Prostate gland (tissue), 2 donors: ENCODE results near the gene ENO3. TPM values are rescaled to one million over a fixed set of nuclear protein-coding genes. Genes with fewer than 3 reads are reported as not detected.

Experiments
- DNase-seq: peaks from one replicate; pipeline ENCODE4 v3.0.0-alpha.2; 2019; ENCODE audit warnings: low spot score
- H3K27ac ChIP-seq, 2 donors: fragments of 200-600 bp; sonication (generic); 2 replicates each; pipeline ENCODE4 v1.5.1; 2017 to 2019
- H3K27me3 ChIP-seq: fragments of 200-600 bp; sonication (generic); replicated peaks from 2 replicates; pipeline ENCODE4 v1.5.1; 2019; ENCODE audit not compliant: insufficient read depth
- H3K36me3 ChIP-seq, 2 donors: fragments of 200-600 bp; sonication (generic); 1 replicate in 1 of 2; 2 replicates in 1 of 2; pipeline versions ENCODE4 v1.5.1 to v1.8.1; 2017 to 2019
- H3K4me1 ChIP-seq: fragments of 200-600 bp; sonication (generic); replicated peaks from 2 replicates; pipeline ENCODE4 v1.5.1; 2019
- H3K4me3 ChIP-seq, 2 donors: fragments of 200-600 bp; sonication (generic); 2 replicates each; pipeline ENCODE4 v1.5.1; 2017 to 2019
- H3K9me3 ChIP-seq: fragments of 200-600 bp; sonication (generic); 2 replicates; pipeline ENCODE4 v1.5.1; 2017
- CTCF ChIP-seq, 4 experiments: fragments of 200-600 bp in 2 of 4; fragments of 450-650 bp in 2 of 4; sonication (generic) in 2 of 4; IDR thresholded peaks; 1 replicate in 3 of 4; 2 replicates in 1 of 4; pipeline ENCODE4 v1.5.1; 2016 to 2019; ENCODE audit warnings: antibody characterized with exemption in 4 of 4, mild to moderate bottlenecking in 2 of 4, moderate library complexity in 2 of 4
- POLR2A ChIP-seq: fragments of 450-650 bp; IDR thresholded peaks from one replicate; pipeline ENCODE4 v1.6.1; 2016; ENCODE audit warnings: antibody characterized with exemption, mild to moderate bottlenecking
- POLR2AphosphoS5 ChIP-seq: sonication (generic); formaldehyde crosslinking; IDR thresholded peaks from one replicate; pipeline ENCODE4 v1.6.1; 2017; ENCODE audit warnings: antibody characterized with exemption
- WGBS: methylation state at CpG from one replicate; pipeline ENCODE4 v1.1.5; 2018; 5-methylcytosine and 5-hydroxymethylcytosine counted together
- intact Hi-C: fragments of 100-400 bp; cut with DNase I; formaldehyde crosslinking; loops from one replicate; pipeline ENCODE4 v1.14.2; 2022
- total RNA-seq, 2 donors: library from RNA; depleted of rRNA; stranded (reverse); fragments of >200 nt; gene quantifications; one replicate each; pipeline ENCODE4 v1.1.0, GENCODE V29; 2016

Gene ENO3
- total RNA-seq, 2 donors from 2014 or later = 9.7 to 10.2 TPM

- H3K27me3 ChIP-seq = no peaks in the 10 kb centered on the region
- H3K9me3 ChIP-seq = no peaks in the 10 kb centered on the region
- peaks cover 0 to 5% of the 10 kb centered on the region in 2 donors for H3K36me3 ChIP-seq
- WGBS = 30% methylated on average over 16 of the region's 16 CpGs
- TF ChIP-seq POLR2A (no peak), CTCF (IDR thresholded peaks at IDR 0.05) (no peak), POLR2AphosphoS5 (no peak)
- intact Hi-C loops = loop anchor here (5.0 kb wide), 1 partner anchor 41 kb away; the partner anchor contains the start of gene CAMTA2
- peak overlapping the region; percentile 94 to 100 for H3K4me3 ChIP-seq
- DNase-seq = no peak
- H3K4me1 ChIP-seq = peaks cover 16% of the 10 kb centered on the region
- H3K27ac ChIP-seq = peak overlapping the region; percentile 88 to 96
Observed at GRCh38 chr17:4946312-4946976, 4.5 kb upstream of the ENO3 start.

- intact Hi-C loops = loop anchor here (5.0 kb wide), 1 partner anchor 40 kb away; the partner anchor contains the start of gene CAMTA2
- peak overlapping the region; percentile 94 to 100 for H3K4me3 ChIP-seq
- TF ChIP-seq POLR2AphosphoS5 (no peak), CTCF (IDR thresholded peaks at IDR 0.05) (no peak), POLR2A (no peak)
- 0% methylated on average over 6 of the region's 7 CpGs for WGBS
- peaks cover 15% of the 10 kb centered on the region for H3K4me1 ChIP-seq
- peaks cover 0 to 5% of the 10 kb centered on the region in 2 donors for H3K36me3 ChIP-seq
- no peaks in the 10 kb centered on the region for H3K9me3 ChIP-seq
- H3K27ac ChIP-seq = peak overlapping the region; percentile 88 to 96
- H3K27me3 ChIP-seq = no peaks in the 10 kb centered on the region
- DNase-seq = no peak
Observed at GRCh38 chr17:4947010-4947410, 3.9 kb upstream of the ENO3 start.

- Histone ChIP-seq H3K9me3 (no peaks in the 10 kb centered on the region), H3K4me3 (peak overlapping the region; percentile 94 to 100), H3K27ac (peak overlapping the region; percentile 88 to 96), H3K4me1 (peaks cover 15% of the 10 kb centered on the region), H3K36me3 (peaks cover 0 to 1% of the 10 kb centered on the region in 2 donors), H3K27me3 (no peaks in the 10 kb centered on the region)
- peak; percentile 33 for DNase-seq
- intact Hi-C loops = loop anchor here (1.0 to 5.0 kb wide), 3 partner anchors 19 to 50 kb away; partner anchors contain the start of genes CAMTA2, INCA1, KIF1C and SPAG7
- WGBS = under 1% methylated on average over 36 of the region's 56 CpGs
- no peak for TF ChIP-seq POLR2A
- peak in 1 of 4 experiments; percentile 3 for TF ChIP-seq CTCF (IDR thresholded peaks at IDR 0.05)
- TF ChIP-seq POLR2AphosphoS5 = peak; percentile 12
Observed at GRCh38 chr17:4947411-4948165, 3.3 kb upstream of the ENO3 start.

- Histone ChIP-seq H3K4me3 (peak within 1 kb of the TSS; percentile 94 to 100), H3K9me3 (no peaks in the 10 kb centered on the region), H3K36me3 (no peaks in the 10 kb centered on the region), H3K27ac (peak within 1 kb of the TSS; percentile 88 to 96), H3K27me3 (no peaks in the 10 kb centered on the region), H3K4me1 (peaks cover 15% of the 10 kb centered on the region)
- intact Hi-C loops = loop anchor here (1.0 to 5.0 kb wide), 3 partner anchors 18 to 49 kb away; partner anchors contain the start of genes CAMTA2, INCA1, KIF1C and SPAG7
- under 1% methylated on average over 57 of the region's 59 CpGs for WGBS
- peak; percentile 87 for DNase-seq
- TF ChIP-seq POLR2A (peak; percentile 86), CTCF (IDR thresholded peaks at IDR 0.05) (no peak), POLR2AphosphoS5 (peak; percentile 36)
Observed at GRCh38 chr17:4948166-4948930, 2.6 kb upstream of the ENO3 start, which contains the start of gene PFN1. Gene PFN1, minus strand, starts transcription at chr17:4948530. Its CDS starts 136 bp downstream, at chr17:4948394.
